ENCODE measurements around the gene LPO. TPM values are rescaled to one million over a fixed set of nuclear protein-coding genes. Genes with fewer than 3 reads are reported as not detected.

Gene LPO
- total RNA-seq, 1 experiment from 2014 or later = not detected

DNA sequence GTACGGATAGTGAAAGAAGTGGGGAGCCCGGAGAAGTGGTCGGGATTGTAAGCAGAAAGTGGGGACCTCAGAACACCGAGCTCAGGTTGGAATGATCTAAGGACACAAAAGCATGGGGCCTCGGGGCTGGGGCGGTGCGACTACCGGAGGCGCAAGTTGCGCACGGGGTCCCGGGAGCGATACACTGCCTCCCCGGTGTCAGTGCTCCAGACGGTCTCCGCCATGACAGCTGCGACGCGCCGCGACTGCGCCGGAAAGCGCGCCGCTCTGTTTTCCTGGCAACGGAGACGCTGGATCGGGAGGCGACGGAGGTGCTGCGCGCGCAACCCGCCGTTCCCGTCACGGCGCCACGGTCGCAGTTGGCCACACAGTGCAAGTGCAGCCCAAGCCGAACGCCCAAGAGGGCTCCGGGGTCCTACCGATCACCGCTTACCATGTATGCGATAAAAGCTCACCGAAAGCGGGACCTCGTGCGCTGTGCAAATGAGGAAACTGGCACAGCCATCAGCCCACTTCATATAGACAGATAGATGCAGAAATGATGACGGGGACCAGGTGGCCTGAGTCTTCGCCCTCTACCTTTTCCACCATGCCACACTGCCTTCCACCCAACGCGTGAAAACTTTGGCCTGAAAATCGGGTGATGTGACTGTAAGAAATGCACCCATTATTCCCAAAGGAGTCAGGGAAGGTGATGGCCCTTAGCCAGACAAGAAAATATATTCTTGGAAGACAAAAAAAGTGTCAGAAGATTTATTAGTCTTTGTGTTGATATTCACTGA lies 19.2 kb upstream of the LPO start, which contains the start of gene MKS1:
Gene MKS1, minus strand, starts transcription at position 249 of the 782 bp plus-strand sequence. Its CDS starts 25 bp downstream, at position 224.
- intact Hi-C loops (cut with micrococcal nuclease) = no loop called here
- TSS peak; percentile 89 for BruUV-seq (replicated peaks)
- peak; percentile 97 for DNase-seq

DNA sequence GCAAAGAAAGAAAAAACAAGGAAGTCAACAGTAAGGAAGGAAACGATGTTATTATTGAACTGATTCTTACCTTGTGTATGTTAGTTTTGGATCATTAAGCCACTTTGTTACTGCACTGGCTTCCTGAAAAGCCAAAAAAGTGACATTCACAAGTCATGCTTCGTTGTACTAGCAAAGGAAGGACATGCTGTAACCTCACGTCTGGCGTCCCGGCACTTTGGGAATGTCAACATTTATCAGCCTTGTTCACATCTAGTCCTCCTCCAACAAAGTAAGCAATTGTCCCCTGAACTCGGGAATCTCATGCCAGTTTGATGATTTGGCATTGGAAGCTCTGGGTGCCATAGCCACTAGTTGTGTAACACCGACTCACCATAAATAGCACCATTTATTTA lies 18.6 kb upstream of the LPO start:
- peak overlapping the region; percentile 92 for H3K4me3 ChIP-seq (ENCODE audit: low read length)
- intact Hi-C loops (cut with micrococcal nuclease) = no loop called here

More for the DNA sequence above, 19.2 kb upstream of the LPO start, which contains the start of gene MKS1:
- Histone ChIP-seq H3K36me3 (ENCODE audit: low read depth, low read length) (no peaks in the 10 kb centered on the region), H3F3A (ENCODE audit: low read length, unreplicated experiment) (no peaks in the 10 kb centered on the region), H3K79me2 (ENCODE audit: low read length) (no peaks in the 10 kb centered on the region), H3K9me3 (ENCODE audit: low read length) (no peaks in the 10 kb centered on the region), H4K20me1 (ENCODE audit: low read length) (no peaks in the 10 kb centered on the region), H3K27me3 (ENCODE audit: low read length) (no peaks in the 10 kb centered on the region), H3K27ac (ENCODE audit: low read length) (0 out of 2 replicates have a peak within 1 kb of the TSS, but pooled peaks have one; percentile 1), H3K4me3 (ENCODE audit: low read length) (peak within 1 kb of the TSS; percentile 92), H3K4me1 (ENCODE audit: insufficient read depth, low read length) (peaks cover 22% of the 10 kb centered on the region), H3K4me2 (ENCODE audit: low read length) (peak within 1 kb of the TSS; percentile 99), H2AFZ (ENCODE audit: low read length) (peak within 1 kb of the TSS; percentile 96), H3K9ac (ENCODE audit: low read length) (peak within 1 kb of the TSS; percentile 87), H3K9me2 (replicated peaks; ENCODE audit: low read length) (no peaks in the 10 kb centered on the region)
- ATAC-seq = peak; percentile 98
- TF ChIP-seq EZH2phosphoT487 (IDR thresholded peaks at IDR 0.05; ENCODE audit: borderline replicate concordance, low read length) = no peak
- TF ChIP-seq, protein P1, sequence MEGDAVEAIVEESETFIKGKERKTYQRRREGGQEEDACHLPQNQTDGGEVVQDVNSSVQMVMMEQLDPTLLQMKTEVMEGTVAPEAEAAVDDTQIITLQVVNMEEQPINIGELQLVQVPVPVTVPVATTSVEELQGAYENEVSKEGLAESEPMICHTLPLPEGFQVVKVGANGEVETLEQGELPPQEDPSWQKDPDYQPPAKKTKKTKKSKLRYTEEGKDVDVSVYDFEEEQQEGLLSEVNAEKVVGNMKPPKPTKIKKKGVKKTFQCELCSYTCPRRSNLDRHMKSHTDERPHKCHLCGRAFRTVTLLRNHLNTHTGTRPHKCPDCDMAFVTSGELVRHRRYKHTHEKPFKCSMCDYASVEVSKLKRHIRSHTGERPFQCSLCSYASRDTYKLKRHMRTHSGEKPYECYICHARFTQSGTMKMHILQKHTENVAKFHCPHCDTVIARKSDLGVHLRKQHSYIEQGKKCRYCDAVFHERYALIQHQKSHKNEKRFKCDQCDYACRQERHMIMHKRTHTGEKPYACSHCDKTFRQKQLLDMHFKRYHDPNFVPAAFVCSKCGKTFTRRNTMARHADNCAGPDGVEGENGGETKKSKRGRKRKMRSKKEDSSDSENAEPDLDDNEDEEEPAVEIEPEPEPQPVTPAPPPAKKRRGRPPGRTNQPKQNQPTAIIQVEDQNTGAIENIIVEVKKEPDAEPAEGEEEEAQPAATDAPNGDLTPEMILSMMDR (conservative IDR thresholded peaks at IDR 0.05; ENCODE audit: low read depth, low read length) = peak; percentile 60; the same call in 1 of the 2 replicates
- no peak for TF ChIP-seq EZH2 (IDR thresholded peaks at IDR 0.05; ENCODE audit: low read length, unreplicated experiment)
- ChIA-PET CTCF (no interaction called here), POLR2A (ENCODE audit: unreplicated experiment) (interaction anchor here (0.5 to 0.6 kb wide), 5 partner anchors 119 to 944 kb away, joined by 4 to 5 read pairs (median 4); no protein-coding TSS in a partner anchor)

More for the DNA sequence above, 18.6 kb upstream of the LPO start:
- Histone ChIP-seq H3K27me3 (ENCODE audit: low read length) (no peaks in the 10 kb centered on the region), H4K20me1 (ENCODE audit: low read length) (no peaks in the 10 kb centered on the region), H3K9me3 (ENCODE audit: low read length) (no peaks in the 10 kb centered on the region), H3K79me2 (ENCODE audit: low read length) (no peaks in the 10 kb centered on the region), H2AFZ (ENCODE audit: low read length) (peak overlapping the region; percentile 96), H3K36me3 (ENCODE audit: low read depth, low read length) (no peaks in the 10 kb centered on the region), H3F3A (ENCODE audit: low read length, unreplicated experiment) (no peaks in the 10 kb centered on the region), H3K9ac (ENCODE audit: low read length) (no peak overlapping the region), H3K27ac (ENCODE audit: low read length) (0 out of 2 replicates have a peak overlapping the region, but pooled peaks have one; percentile 1), H3K4me2 (ENCODE audit: low read length) (peak overlapping the region; percentile 99), H3K4me1 (ENCODE audit: insufficient read depth, low read length) (peaks cover 27% of the 10 kb centered on the region), H3K9me2 (replicated peaks; ENCODE audit: low read length) (no peaks in the 10 kb centered on the region)
- no TSS peak for BruUV-seq (replicated peaks)
- DNase-seq (peak; percentile 65), ATAC-seq (no peak)
- ChIA-PET CTCF (no interaction called here), POLR2A (ENCODE audit: unreplicated experiment) (interaction anchor here (0.5 kb wide), 1 partner anchor 118 kb away, joined by 4 read pairs; no protein-coding TSS in a partner anchor)
- no peak for TF ChIP-seq EZH2phosphoT487 (IDR thresholded peaks at IDR 0.05; ENCODE audit: borderline replicate concordance, low read length)
- TF ChIP-seq, protein P1 (conservative IDR thresholded peaks at IDR 0.05; ENCODE audit: low read depth, low read length) = no peak
- TF ChIP-seq EZH2 (IDR thresholded peaks at IDR 0.05; ENCODE audit: low read length, unreplicated experiment) = no peak

All from PC-3 (cell line).